NB4 (cell line): ENCODE data around the gene PSD4.

ENCODE experiments used
- CTCF ChIP-seq: IDR thresholded peaks from one replicate; pipeline ENCODE4 v1.5.1; 2012; ENCODE audit warnings: low read depth, low read length
- POLR2A ChIP-seq: IDR thresholded peaks from 2 replicates; pipeline ENCODE4 v1.6.1; 2011; ENCODE audit warnings: mild to moderate bottlenecking; ENCODE audit not compliant: insufficient read length; ENCODE audit errors: extremely low read depth

GRCh38 chr2:113142290-113142689 is 31.5 kb upstream of the PSD4 start:
- TF ChIP-seq CTCF (no peak), POLR2A (no peak)
